NCI-H1048 (cell line): ENCODE measurements around the gene P3H3.
A peak's percentile ranks its signal among the peaks of the same experiment; 100 is the strongest.
"Not testable (repeated sequence)": the region's sequence is repeated elsewhere in the genome, so short reads cannot be mapped to it uniquely, and the experiment has no call there.

Source experiments
- DNase-seq: peaks from one replicate; lab custom pipeline; 2025; lab: John Stamatoyannopoulos, UW

Gene P3H3

DNA sequence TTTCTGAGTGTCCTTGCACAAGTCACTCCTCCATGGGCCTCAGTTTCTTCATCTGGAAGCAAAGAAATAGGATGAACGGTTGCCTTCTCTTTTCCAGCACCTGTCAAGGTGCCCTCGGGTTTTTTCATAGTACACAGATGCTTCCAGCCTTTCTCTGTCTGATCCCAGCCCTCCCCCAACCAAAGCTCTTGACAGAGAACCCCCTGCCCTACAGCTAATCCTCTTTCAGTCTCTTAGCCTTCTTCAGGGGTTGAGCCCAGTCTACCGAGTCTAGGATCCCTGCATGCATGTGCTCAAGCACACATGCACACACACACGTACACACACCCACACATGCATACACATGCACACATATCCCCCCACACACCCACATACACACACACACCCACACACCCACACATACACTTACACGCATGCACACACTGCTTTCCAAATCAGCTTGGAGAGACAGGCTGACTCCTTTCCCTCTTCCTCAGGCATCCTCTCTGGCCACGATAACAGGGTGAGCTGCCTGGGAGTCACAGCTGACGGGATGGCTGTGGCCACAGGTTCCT lies 18.2 kb downstream of the P3H3 start:
- no peak for DNase-seq

DNA sequence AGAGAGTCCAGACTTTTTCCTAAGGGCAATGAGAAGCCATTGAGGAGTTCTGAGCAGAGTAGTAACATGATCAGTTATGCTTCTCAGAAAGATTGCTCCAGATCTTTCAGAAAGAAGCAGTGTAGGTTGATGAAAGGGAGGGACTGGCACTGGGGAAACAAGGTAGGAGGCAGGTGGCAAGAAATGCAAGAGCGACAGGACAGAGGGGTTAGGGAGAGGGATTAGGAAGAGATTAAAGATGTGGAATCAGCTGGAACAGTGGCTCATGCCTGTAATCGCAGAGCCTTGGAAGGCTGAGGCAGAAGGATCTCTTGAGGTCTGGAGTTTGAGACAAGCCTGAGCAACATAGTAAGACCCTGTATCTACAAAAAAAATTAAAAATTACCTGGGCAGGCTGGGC lies 19.5 kb downstream of the P3H3 start:
- no peak for DNase-seq

DNA sequence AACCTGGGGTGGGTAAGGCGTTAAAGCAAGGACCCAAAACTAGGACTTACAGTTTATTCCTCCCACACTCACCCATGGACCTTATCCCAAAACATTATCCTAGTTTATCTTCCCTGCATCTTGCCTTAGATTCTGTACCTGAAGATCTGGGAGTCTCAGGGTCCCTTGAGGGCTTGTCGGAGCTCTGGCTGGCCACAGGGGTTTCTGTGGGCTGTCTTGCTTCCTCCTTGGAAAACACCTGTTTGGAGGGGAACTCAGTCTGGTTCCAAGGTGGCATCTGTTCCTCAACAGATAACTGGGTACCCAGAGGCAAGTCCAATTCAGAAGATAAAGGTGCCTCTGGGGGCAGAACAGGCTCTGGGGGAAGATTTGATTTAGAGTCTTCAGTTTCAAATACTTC lies 21.2 kb downstream of the P3H3 start:
- no peak for DNase-seq

DNA sequence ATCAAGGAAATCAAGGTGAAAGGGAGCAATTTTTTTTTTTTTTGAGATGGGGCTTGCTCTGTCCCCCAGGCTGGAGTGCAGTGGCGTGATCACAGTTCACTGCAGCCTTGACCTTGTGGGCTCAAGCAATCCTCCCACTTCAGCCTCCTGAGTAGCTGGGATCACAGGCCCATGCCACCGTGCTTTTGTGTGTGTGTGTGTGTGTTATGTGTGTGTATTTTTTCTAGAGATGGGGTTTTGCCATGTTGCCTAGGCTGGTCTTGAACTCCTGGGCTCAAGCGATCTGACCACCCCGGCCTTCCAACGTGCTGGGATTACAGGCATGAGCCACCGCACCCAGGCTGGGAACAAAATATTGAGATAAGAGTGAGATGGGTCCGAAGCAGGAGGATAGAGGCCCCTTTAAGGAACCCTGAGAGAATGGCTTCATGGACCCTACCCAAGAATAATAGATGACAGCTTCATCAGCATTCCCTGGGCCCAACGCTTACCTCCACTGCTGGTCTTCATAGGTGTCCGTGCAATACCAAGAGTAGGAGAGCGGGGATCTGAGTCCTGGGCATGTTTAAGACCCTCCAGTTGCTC lies 21.9 kb downstream of the P3H3 start:
- no peak for DNase-seq

DNA sequence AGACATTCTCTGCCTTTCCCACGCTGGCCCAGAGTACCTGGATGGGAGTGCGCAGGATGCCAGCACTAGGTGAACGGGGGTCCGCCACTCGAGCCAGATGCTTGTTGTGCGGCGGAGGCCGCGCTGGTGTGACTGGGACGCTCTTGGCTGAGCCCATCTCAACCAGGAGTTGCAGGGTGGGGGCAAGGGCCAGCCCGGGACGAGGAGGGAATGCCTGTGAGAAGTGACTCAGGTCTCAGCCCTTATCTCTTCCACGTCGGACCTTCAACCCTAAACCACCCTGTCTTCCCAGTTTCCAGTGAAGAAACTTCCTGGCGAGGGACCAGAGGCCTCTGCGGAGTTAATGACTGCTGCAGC lies 22.6 kb downstream of the P3H3 start:
- DNase-seq = no peak

DNA sequence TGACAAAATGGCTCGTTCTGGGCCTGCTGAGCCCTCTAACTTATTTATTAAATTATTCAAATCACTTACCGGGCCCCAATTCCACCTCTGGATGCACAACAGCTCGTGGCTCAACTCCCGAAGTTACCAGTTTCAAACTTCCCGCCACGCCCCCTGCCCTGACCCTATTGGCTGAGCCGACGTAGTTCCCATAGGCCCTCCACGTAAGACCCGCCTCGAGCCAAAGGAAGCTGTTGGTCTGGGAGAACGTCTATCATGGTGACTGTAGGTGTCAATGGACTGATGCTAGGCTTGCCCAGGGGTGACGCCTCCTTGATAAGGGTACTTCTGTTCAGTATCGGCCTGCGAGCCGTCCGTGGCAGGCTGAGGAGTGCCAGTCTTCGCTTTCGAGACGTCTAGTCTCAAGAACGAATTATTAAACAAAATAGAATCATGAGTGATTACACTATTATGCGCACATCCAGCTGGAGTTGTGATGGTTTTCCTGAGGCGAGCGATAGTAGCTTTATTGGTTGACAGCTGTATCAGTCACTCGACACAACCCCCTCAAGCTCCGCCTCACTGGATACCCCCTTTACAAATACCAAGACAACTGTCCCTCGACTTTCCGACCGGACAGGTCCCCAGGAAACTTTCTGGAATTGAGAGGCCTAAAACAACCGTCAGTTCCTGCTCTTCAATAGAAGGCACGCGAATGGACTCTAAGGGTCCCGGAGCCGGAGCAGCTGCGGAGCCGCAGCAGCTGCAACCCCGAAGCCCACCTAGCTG lies 23.1 kb downstream of the P3H3 start, which contains the start of gene CDCA3:
Gene CDCA3 (minus strand): TSS at position 134 of the 768 bp plus-strand sequence. CDS start 334 bp downstream, outside the sequence.
- DNase-seq = peak; percentile 92

DNA sequence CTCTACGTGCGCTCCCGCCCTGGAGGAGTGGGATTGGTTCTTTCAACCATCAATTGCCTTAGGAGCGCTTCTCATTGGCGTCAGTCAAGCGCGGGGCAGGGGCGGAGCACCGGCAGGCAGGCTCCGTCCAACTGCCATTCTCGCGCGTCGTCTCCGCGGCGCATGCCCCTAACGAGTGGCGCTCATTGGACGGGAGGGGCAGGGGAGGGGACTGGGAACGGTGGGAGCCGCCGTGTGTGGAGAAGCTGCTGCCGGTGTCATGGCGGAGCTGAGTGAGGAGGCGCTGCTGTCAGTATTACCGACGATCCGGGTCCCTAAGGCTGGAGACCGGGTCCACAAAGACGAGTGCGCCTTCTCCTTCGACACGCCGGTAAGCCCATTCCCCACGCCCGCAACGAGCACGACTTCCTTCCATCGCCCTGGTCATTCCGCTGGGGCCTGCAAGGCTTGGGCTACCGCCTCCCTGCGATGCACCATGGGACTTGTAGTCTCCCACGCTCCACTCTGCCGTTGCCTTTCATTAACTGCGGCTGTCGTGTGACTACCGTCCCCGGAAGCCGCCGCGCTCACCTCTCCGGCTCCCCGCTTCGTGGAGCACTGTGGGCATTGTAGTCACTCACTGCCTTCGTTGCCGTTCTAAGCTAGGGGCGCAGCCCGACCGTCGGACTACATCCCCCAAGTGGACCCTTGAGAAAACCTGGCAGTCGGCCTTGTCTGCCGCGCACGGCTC lies 23.9 kb downstream of the P3H3 start, which contains the start of gene USP5:
Gene USP5 (plus strand): TSS at position 230 of the 730 bp plus-strand sequence. CDS start 30 bp downstream, at position 260.
- peak; percentile 97 for DNase-seq

DNA sequence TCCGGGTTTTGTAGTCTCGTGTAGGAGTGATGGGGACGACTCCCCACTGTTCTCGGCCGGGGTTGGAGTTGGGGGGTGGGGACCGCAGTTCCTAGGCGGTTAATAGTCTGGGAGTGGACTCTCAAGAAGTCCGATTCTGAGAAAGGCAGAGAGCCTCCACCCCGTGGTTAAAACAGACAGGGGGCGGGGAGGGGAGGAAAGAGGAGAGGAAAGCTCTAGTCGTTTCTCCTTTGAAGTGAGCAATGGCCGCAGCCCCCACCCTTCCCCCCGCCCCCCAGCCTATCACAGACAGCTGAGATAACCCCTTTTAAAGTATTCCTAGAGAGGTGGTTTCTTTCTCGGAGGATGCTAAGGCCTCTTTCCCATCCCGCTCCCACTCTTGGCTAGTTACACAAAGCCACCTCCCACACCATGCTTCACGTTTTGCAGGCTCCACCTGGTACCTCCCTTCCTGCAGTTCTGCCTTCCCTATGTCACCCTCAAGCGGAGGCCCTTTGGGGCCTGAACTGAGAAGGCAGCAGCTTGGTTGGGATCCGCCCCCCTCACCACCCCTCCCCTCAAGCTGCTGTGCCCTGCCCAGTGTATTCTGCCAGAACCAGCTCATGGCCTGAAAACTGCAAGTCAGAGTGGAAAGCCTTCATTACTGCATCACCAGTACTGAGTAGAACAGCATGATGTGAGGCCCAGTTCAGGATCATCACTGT lies 24.6 kb downstream of the P3H3 start:
- DNase-seq = no peak

DNA sequence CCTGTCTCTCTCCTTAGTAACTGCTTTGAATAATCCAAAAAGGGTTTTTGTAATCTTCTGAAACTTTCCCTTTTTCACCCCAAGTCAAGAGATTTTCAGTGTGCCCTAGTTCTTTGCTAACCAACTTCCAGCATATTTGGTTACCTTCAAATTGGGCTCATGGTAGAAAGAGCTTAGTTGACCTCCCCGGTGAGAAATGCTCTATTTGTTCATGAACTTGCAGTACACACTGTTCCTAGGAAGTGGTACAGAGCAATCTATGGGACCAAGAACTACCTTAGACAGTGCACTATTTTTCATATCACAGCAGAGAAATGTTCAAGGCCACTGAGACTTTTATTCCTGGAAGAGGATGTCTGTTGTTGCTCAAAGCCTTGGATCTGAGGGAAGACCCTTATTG lies 25.4 kb downstream of the P3H3 start:
- DNase-seq = no peak

DNA sequence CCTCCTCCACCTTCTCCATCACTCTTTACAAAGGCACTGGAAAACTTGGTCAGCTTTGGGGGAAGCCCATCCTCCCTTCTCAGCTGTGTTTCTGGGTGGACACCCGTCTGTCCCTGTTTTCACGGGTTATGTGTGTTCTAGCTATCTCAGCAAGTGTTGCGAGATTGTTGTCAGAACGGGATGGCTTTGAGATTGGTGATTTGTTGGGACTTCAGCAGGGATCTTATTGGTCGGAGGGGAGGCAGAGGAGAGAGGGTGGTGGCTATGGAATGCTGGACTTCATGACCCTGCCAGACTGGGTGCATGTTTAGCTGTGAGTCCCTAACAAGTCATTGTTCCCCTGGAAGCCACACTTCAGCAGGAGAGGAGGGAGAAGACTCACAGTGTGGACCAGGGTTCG lies 25.8 kb downstream of the P3H3 start:
- DNase-seq = no peak

DNA sequence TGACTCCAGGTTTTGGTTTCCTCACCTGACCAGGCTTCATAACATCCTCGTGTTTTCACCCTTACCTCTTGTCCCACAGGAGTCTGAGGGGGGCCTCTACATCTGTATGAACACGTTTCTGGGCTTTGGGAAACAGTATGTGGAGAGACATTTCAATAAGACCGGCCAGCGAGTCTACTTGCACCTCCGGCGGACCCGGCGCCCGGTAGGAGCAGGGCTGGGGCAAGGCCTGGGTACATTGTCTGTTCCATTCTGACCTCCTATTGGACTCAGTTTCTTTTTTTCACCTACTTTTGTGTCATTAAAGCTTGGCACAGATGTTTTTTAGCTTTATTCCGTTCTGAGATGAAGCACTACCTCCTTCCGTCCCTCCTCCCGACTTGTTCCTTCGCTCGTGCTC lies 27.1 kb downstream of the P3H3 start:
- no peak for DNase-seq

DNA sequence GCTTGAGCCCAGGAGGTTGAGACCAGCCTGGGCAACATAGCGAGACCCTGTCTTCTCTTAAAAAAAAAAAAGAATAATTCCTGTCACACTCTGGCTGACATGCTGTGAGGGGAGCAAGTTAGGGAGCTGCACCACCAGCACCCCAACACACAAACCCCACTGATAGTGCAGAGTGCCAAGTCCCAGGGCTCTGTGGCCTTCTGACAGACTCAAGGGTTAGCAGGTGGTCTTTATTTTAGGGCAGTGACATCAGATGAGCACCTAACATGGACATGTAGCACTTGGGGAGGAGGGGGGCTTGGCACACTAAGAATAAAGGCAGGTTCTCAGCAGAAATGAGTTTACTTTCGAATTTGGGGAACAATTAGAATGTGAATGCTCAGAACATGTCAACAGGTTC lies 30.6 kb downstream of the P3H3 start:
- DNase-seq = no peak

DNA sequence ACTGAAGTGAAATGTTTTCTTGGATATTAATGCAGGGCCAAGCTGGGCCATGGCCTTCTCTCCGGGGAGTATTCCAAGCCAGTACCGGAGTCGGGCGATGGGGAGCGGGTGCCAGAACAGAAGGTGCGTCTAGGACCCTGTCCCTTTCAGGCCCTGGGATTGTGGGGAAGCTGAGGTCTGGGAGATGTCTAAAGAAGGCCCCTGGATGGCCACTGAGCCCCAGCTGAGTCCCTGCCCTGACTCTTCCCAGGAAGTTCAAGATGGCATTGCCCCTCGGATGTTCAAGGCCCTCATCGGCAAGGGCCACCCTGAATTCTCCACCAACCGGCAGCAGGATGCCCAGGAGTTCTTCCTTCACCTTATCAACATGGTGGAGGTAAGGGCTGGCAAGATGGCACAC lies 31.9 kb downstream of the P3H3 start:
- DNase-seq = no peak

DNA sequence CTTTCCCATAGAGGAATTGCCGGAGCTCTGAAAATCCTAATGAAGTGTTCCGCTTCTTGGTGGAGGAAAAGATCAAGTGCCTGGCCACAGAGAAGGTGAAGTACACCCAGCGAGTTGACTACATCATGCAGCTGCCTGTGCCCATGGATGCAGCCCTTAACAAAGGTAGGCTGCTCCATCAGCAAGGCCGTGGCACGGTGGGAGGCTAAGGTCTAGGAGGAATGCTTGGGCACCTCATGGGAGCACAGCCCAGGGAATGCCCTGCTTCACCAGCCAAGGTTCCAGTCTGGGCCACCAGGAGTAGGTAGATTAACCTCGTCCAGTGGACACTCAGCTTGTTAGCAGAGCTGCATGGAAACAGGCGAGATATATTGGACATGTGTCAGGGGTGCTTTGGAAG lies 32.7 kb downstream of the P3H3 start:
- no peak for DNase-seq

DNA sequence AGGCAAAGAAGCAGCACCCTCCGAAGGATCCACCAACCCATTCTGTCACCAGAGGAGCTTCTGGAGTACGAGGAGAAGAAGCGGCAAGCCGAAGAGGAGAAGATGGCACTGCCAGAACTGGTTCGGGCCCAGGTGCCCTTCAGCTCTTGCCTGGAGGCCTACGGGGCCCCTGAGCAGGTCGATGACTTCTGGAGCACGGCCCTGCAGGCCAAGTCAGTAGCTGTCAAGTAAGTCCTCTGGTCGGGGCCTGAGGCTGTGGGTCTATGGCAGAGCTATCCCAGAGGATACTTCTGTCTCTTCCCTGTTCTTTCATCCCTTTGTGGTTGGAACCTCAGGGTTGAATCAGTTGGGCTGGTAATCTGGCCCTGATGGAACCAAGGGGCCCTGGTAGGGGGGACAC lies 33.2 kb downstream of the P3H3 start:
- DNase-seq = no peak

DNA sequence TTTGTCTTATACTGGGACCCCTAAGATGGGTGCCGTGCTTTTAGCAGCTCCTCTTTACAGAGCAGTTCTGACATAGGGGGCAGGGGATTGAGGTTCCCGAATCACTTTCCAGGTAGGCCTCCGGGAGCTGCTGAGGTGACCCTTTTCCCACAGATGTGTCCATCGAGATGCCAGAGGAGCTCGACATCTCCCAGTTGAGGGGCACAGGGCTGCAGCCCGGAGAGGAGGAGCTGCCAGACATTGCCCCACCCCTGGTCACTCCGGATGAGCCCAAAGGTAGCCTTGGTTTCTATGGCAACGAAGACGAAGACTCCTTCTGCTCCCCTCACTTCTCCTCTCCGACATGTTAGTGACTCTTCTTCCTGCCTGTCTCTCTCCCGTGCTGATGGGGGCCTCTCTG lies 34.8 kb downstream of the P3H3 start:
- DNase-seq = no peak

DNA sequence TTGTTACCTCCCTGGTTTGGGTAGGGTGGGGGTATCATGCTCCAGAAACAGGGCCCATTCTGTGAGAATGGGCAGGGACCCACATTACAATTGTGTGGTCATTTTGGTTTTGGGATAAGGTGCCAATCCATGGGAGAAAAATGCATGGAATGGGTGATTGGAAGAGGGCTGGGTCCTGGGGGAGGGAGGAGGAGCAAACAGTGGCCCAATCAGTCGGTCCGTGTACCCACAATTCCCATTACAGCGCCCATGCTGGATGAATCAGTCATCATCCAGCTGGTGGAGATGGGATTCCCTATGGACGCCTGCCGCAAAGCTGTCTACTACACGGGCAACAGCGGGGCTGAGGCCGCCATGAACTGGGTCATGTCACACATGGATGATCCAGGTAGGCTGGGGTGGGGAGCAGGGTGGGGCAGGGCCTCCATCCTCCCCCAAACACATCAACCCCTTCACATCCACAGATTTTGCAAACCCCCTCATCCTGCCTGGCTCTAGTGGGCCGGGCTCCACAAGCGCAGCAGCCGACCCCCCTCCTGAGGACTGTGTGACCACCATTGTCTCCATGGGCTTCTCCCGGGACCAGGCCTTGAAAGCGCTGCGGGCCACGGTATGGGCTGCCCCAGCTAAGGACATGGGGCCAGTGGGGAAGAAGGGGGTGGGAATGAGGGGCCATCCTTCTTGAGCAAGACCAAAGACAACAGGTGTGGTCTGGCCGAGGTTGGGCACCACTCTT lies 35.5 kb downstream of the P3H3 start:
- DNase-seq = no peak

DNA sequence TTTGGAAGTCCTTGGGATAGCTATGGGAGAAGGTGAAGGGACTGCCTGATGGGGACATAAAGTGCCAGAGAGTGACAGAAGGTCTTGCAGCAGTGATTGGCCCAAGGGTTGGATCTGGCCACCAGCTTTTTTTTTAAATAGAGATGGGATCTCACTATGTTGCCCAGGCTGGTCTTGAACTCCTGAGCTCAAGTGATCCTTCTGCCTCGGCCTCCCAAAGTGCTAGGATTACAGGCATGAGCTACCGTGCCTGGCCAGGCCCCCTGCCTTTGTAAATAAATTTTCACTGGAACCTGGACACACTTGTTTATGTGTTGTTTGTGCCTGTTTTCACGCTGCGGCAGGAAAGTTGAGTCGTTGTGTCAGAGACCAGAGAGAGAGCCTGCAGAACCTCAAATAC lies 37.1 kb downstream of the P3H3 start:
- not testable (repeated sequence) for DNase-seq

DNA sequence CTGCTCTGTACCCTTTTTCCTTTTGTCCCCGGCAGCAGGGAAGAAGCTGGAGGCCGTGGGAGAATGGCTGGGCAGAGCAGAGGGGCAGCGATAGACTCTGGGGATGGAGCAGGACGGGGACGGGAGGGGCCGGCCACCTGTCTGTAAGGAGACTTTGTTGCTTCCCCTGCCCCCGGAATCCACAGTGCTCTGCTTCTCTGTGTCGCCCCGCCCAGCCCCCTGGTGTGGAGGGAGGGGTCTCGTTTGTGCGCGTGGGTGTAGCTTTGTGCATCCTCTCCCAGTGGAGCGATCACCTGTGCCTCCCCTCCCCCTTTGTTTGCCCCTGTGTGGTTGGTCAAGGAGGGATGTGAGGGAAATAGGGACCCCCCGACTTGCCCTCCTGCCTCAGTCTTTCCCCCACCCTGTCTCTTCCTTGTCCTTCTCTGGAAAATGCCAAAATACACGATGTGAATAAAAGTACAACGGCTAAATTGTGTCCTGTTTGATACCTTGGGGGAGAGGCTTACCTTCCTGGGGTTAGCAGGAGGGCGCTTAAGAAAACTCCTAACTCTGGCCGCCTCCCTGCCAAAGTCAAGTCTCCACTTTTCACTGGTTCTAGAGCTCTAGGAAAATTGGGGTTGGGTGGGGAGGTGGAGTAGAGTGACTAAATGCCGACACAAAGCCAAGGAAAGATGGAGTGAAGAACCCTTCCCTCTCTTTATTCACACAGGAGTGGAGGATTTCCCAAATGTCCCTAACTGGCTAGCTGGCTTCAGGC lies 38.1 kb downstream of the P3H3 start:
- DNase-seq = no peak

DNA sequence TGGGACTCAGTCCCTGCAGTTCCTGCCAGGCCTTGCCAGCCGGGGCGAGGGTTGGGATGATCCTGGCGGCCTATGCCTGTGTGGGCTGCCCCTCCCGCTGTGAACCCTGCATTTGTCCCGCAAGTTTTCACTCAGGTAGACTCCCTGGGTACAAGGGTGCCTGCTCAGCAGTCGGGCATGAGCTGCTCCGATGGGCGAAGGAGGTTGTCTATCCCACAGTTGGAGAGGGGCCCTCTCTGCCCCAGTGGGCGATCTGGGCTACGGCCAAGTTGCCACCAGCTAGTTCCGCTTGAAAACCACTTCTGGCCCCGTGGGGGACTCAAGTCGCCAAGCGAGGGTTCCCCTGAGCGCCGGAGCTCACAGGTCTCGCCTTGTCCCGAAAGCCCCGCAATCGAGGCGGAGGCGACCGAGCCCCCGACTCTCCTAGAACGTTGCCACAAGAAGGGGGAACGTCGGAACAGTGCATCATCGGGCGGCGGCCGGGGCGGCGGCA lies 38.8 kb downstream of the P3H3 start:
- no peak for DNase-seq
